Neural progenitor cell (in vitro differentiated cells): ENCODE results near the gene LGI4.

Experiments used
- CTCF ChIP-seq: fragments of 200-600 bp; sonication (generic); IDR thresholded peaks from 2 replicates; pipeline ENCODE4 v1.5.1; 2017; ENCODE audit warnings: antibody characterized with exemption, mild to moderate bottlenecking
- EZH2 ChIP-seq: fragments of 200-600 bp; sonication (generic); IDR thresholded peaks from 2 replicates; pipeline ENCODE4 v1.6.1; 2017; ENCODE audit warnings: antibody characterized with exemption, mild to moderate bottlenecking, moderate library complexity
- EZH2phosphoT487 ChIP-seq: fragments of 200-600 bp; sonication (generic); IDR thresholded peaks from 2 replicates; pipeline ENCODE4 v1.6.1; 2017; ENCODE audit warnings: antibody characterized with exemption

DNA sequence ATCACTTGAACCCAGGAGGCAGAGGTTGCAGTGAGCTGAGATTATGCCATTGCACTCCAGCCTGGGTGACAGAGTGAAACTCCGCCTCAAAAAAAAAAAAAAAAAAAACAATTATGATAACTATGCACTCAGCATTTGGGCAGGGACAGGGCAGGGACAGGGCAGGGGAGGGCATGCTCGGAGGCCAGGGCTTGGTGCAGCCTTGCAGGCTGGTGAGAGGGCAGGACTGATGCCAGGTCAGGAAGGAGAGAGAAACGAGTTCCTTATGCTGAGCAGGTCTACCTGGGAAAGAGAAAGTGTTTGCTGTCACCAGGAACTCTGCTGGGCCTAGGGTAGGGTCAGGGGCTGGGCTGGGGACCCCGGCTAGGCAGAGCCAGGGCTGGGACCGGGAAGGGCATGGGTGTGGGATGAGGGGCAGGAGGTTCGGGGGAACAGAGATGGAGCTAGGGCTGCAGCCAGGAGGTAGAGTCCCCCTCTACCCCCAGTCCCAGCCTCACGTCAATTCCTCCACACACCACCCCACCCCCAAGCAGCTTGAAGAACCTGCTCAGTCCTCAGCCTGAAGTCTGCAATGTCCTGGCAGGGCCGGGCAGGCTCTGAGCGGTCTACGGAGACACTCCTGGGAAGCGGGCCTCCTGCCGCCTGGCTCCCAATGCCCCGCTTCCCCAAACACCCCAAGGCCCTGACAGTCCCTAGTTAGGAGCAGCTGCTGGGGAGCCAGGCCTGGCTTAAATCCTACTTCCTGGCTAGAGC is 16.4 kb downstream of the LGI4 start:
- TF ChIP-seq CTCF, result no peak
- no peak for TF ChIP-seq EZH2phosphoT487
- TF ChIP-seq EZH2, result no peak
